Liver (tissue), 9 donors: ENCODE results near the gene ZFAND2A. TPM values are rescaled to one million over a fixed set of nuclear protein-coding genes. Genes with fewer than 3 reads are reported as not detected.

Experiments
- DNase-seq: peaks from one replicate; pipeline ENCODE4 v3.0.0-alpha.2; 2017; ENCODE audit warnings: low spot score
- H3K27ac ChIP-seq, 2 donors: one replicate each; pipeline ENCODE4 v1.7.0; 2013; ENCODE audit warnings: inconsistent platforms in 2 of 2, low read length in 2 of 2, control low read depth in 1 of 2, low read depth in 1 of 2, mild to moderate bottlenecking in 1 of 2
- H3K27me3 ChIP-seq, 4 donors: one replicate each; pipeline versions ENCODE4 v1.6.1 to v1.7.0; 2013; ENCODE audit warnings: low read length in 3 of 4, inconsistent platforms in 1 of 4, mild to moderate bottlenecking in 1 of 4, moderate library complexity in 1 of 4; ENCODE audit not compliant: control insufficient read depth in 4 of 4, insufficient read depth in 4 of 4
- H3K36me3 ChIP-seq, 4 donors: one replicate each; pipeline versions ENCODE4 v1.6.1 to v1.7.0; 2013; ENCODE audit warnings: low read length in 3 of 4, mild to moderate bottlenecking in 3 of 4, low read depth in 1 of 4, moderate library complexity in 1 of 4; ENCODE audit not compliant: control insufficient read depth in 4 of 4, insufficient read depth in 3 of 4
- H3K4me1 ChIP-seq, 4 donors: one replicate each; pipeline versions ENCODE4 v1.6.1 to v1.7.0; 2013; ENCODE audit warnings: low read length in 3 of 4, mild to moderate bottlenecking in 3 of 4, moderate library complexity in 1 of 4; ENCODE audit not compliant: control insufficient read depth in 4 of 4, insufficient read depth in 4 of 4
- H3K4me3 ChIP-seq, 3 donors: one replicate each; pipeline versions ENCODE4 v1.6.1 to v1.7.0; 2013; ENCODE audit warnings: low read length in 3 of 3, control low read depth in 1 of 3, low read depth in 1 of 3, mild to moderate bottlenecking in 1 of 3
- H3K9ac ChIP-seq, 2 donors: one replicate each; pipeline ENCODE4 v1.7.0; 2013; ENCODE audit warnings: low read length in 2 of 2, mild to moderate bottlenecking in 2 of 2, moderate library complexity in 2 of 2, control low read depth in 1 of 2, low read depth in 1 of 2
- H3K9me3 ChIP-seq, 4 donors: one replicate each; pipeline versions ENCODE4 v1.6.1 to v1.7.0; 2013; ENCODE audit warnings: low read length in 3 of 4; ENCODE audit not compliant: control insufficient read depth in 4 of 4
- CTCF ChIP-seq: fragments of 150-350 bp; IDR thresholded peaks from 2 replicates; pipeline ENCODE4 v1.5.1; 2017; ENCODE audit warnings: improper control_type of control experiment, low read depth, low read length; ENCODE audit not compliant: missing input control
- FOXA2 ChIP-seq: IDR thresholded peaks from 2 replicates; pipeline ENCODE4 v1.6.1; 2016; ENCODE audit warnings: antibody characterized with exemption
- GABPA ChIP-seq, 2 donors: IDR thresholded peaks in 1 of 2; conservative IDR thresholded peaks in 1 of 2; 2 replicates each; pipeline ENCODE4 v1.6.1; 2016; ENCODE audit warnings: antibody characterized with exemption in 2 of 2, mild to moderate bottlenecking in 1 of 2, moderate library complexity in 1 of 2
- HNF4A ChIP-seq, 2 donors: conservative IDR thresholded peaks; 2 replicates each; pipeline ENCODE4 v1.6.1; 2016; ENCODE audit warnings: antibody characterized with exemption in 2 of 2, mild to moderate bottlenecking in 2 of 2
- HNF4G ChIP-seq: IDR thresholded peaks from 2 replicates; pipeline ENCODE4 v1.6.1; 2016; ENCODE audit warnings: antibody characterized with exemption
- MAX ChIP-seq: IDR thresholded peaks from 2 replicates; pipeline ENCODE4 v1.6.1; 2016; ENCODE audit warnings: antibody characterized with exemption
- RAD21 ChIP-seq, 2 donors: IDR thresholded peaks; 2 replicates each; pipeline ENCODE4 v1.6.1; 2016; ENCODE audit warnings: antibody characterized with exemption in 2 of 2, mild to moderate bottlenecking in 2 of 2
- TAF1 ChIP-seq: conservative IDR thresholded peaks from 2 replicates; pipeline ENCODE4 v1.6.1; 2016; ENCODE audit warnings: antibody characterized with exemption, mild to moderate bottlenecking
- YY1 ChIP-seq: IDR thresholded peaks from 2 replicates; pipeline ENCODE4 v1.6.1; 2016; ENCODE audit warnings: antibody characterized with exemption, mild to moderate bottlenecking
- WGBS: extraction: QIAGEN DNeasy Blood & Tissue Kit; methylation state at CpG from one replicate; pipeline ENCODE4 v1.1.7; 2013; 5-methylcytosine and 5-hydroxymethylcytosine counted together
- polyA plus RNA-seq, 2 donors: library from polyadenylated mRNA; stranded (reverse) in 1 of 2; unstranded in 1 of 2; fragments of 200-250 nt in 1 of 2; fragments of >200 nt in 1 of 2; fragmentation: Nextera tagmentation in 1 of 2; extraction: Ambion mirVana in 1 of 2; gene quantifications; one replicate each; pipeline versions ENCODE4 v1.2.1 to v1.2.3, GENCODE V29; 2013 to 2015
- total RNA-seq, 2 donors: library from RNA; depleted of rRNA; stranded (reverse); fragments of >200 nt; gene quantifications; one replicate each; pipeline ENCODE4 v1.2.3, GENCODE V29; 2014
- TF ChIP-seq, protein P1 (sequence below): IDR thresholded peaks from 2 replicates; pipeline ENCODE4 v1.6.1; 2016; ENCODE audit warnings: antibody characterized with exemption
- TF ChIP-seq, protein P2 (sequence below): IDR thresholded peaks from 2 replicates; pipeline ENCODE4 v1.6.1; 2016; ENCODE audit warnings: antibody characterized with exemption, mild to moderate bottlenecking
- donor health status: healthy.
- donor health status: healthy.
- donor health status: healthy.
- donor health status: healthy.
- donor health status: healthy.

ZFAND2A gene
- total and polyA plus RNA-seq, 4 donors = 12.5 to 53.3 (median 33.5) TPM

- Histone ChIP-seq H3K27ac (no peak overlapping the region), H3K4me1 (peaks cover 3 to 18% (median 14%) of the 10 kb centered on the region in 4 donors), H3K9ac (no peak overlapping the region), H3K4me3 (no peak overlapping the region), H3K9me3 (no peaks in the 10 kb centered on the region), H3K36me3 (no peaks in the 10 kb centered on the region), H3K27me3 (no peaks in the 10 kb centered on the region)
- 65% methylated on average over 7 of the region's 7 CpGs for WGBS
- no peak for DNase-seq
- TF ChIP-seq CTCF (no peak), RAD21 (IDR thresholded peaks at IDR 0.05) (no peak)
Observed at GRCh38 chr7:1134951-1135350, 25.0 kb downstream of the ZFAND2A start.

DNA sequence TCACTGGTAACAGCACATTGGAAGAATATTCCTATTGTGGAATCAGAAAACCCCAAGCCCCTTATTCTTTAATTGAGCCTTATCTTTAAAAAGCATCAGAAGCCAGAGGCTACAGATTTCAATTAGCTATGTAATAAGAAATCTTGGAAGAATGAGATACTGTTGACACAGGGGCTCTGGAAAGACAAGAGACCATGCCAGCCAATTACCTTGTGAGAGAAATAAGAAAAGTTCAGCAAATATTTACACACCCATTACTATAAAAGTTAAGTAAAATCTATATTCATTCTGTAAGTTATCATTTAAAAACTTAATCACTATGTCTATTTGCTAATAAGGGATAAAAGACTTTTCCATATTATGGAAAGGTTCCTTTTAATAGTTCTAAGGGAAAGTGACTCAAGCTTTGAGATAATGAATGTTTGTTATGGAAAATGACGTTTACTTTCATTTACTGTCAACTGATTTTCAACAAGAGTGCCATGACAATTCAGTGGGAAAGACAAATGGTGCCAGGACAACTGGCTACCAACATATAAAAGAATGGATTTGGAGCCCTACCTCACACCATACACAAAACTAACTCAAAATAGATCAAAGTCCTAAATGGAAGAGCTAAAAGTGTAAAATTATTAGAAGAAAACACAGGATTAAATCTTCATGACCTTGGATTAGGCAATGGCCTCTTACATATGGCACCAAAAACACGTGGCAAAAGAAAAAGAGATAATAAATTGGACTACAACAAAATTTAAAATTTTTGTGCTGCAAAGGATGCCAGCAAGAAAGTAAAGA, 28.3 kb downstream of the ZFAND2A start:
- no peak for TF ChIP-seq GABPA (IDR thresholded peaks at IDR 0.05 in 1 of 2, conservative IDR thresholded peaks at IDR 0.05 in 1 of 2)
- TF ChIP-seq RAD21 (IDR thresholded peaks at IDR 0.05) = no peak
- no peak for TF ChIP-seq HNF4A (conservative IDR thresholded peaks at IDR 0.05)
- no peak for TF ChIP-seq TAF1
- no peak for TF ChIP-seq HNF4G
- TF ChIP-seq, protein P1, sequence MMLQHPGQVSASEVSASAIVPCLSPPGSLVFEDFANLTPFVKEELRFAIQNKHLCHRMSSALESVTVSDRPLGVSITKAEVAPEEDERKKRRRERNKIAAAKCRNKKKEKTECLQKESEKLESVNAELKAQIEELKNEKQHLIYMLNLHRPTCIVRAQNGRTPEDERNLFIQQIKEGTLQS = no peak
- no peak for TF ChIP-seq MAX
- TF ChIP-seq YY1 = no peak
- TF ChIP-seq, protein P2, sequence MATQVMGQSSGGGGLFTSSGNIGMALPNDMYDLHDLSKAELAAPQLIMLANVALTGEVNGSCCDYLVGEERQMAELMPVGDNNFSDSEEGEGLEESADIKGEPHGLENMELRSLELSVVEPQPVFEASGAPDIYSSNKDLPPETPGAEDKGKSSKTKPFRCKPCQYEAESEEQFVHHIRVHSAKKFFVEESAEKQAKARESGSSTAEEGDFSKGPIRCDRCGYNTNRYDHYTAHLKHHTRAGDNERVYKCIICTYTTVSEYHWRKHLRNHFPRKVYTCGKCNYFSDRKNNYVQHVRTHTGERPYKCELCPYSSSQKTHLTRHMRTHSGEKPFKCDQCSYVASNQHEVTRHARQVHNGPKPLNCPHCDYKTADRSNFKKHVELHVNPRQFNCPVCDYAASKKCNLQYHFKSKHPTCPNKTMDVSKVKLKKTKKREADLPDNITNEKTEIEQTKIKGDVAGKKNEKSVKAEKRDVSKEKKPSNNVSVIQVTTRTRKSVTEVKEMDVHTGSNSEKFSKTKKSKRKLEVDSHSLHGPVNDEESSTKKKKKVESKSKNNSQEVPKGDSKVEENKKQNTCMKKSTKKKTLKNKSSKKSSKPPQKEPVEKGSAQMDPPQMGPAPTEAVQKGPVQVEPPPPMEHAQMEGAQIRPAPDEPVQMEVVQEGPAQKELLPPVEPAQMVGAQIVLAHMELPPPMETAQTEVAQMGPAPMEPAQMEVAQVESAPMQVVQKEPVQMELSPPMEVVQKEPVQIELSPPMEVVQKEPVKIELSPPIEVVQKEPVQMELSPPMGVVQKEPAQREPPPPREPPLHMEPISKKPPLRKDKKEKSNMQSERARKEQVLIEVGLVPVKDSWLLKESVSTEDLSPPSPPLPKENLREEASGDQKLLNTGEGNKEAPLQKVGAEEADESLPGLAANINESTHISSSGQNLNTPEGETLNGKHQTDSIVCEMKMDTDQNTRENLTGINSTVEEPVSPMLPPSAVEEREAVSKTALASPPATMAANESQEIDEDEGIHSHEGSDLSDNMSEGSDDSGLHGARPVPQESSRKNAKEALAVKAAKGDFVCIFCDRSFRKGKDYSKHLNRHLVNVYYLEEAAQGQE = no peak
- TF ChIP-seq CTCF = no peak
- no peak for TF ChIP-seq FOXA2
- no peak for DNase-seq
- peaks cover 0 to 1% (median 0%) of the 10 kb centered on the region in 4 donors for H3K4me1 ChIP-seq
- H3K4me3 ChIP-seq = no peak overlapping the region
- H3K9me3 ChIP-seq = no peaks in the 10 kb centered on the region
- no peaks in the 10 kb centered on the region for H3K36me3 ChIP-seq
- H3K27ac ChIP-seq = no peak overlapping the region
- WGBS = 81% methylated on average over 2 of the region's 2 CpGs
- H3K27me3 ChIP-seq = no peaks in the 10 kb centered on the region
- no peak overlapping the region for H3K9ac ChIP-seq
